Measurements from ENCODE around the gene KCNQ1OT1.

Gene KCNQ1OT1

GRCh38 chr11:2701898-2702434, 2.2 kb upstream of the KCNQ1OT1 start:
- DNase-seq: no peak

GRCh38 chr11:2701230-2701629, 1.4 kb upstream of the KCNQ1OT1 start:
- DNase-seq: no peak

- peak; percentile 68 for DNase-seq
Observed at GRCh38 chr11:2700415-2701211, 819 bp upstream of the KCNQ1OT1 start.

- peak; percentile 11 for DNase-seq
Observed at GRCh38 chr11:2699185-2699530, 636 bp downstream of the KCNQ1OT1 start.

- no peak for DNase-seq
Observed at GRCh38 chr11:2698386-2699184, 1.2 kb downstream of the KCNQ1OT1 start.

GRCh38 chr11:2697866-2698265, 1.9 kb downstream of the KCNQ1OT1 start:
- DNase-seq: no peak

GRCh38 chr11:2696455-2696854, 3.3 kb downstream of the KCNQ1OT1 start:
- no peak for DNase-seq

- no peak for DNase-seq
Observed at GRCh38 chr11:2694995-2695939, 4.5 kb downstream of the KCNQ1OT1 start.

GRCh38 chr11:2694495-2694894, 5.3 kb downstream of the KCNQ1OT1 start:
- DNase-seq: no peak

GRCh38 chr11:2693271-2694261, 6.2 kb downstream of the KCNQ1OT1 start:
- no peak for DNase-seq

- DNase-seq: no peak
Observed at GRCh38 chr11:2691991-2692875, 7.6 kb downstream of the KCNQ1OT1 start.

GRCh38 chr11:2691355-2691761, 8.4 kb downstream of the KCNQ1OT1 start:
- no peak for DNase-seq

GRCh38 chr11:2690596-2691354, 9.0 kb downstream of the KCNQ1OT1 start:
- DNase-seq: no peak

- DNase-seq: no peak
Observed at GRCh38 chr11:2689651-2690575, 9.9 kb downstream of the KCNQ1OT1 start.

GRCh38 chr11:2688381-2689231, 11.2 kb downstream of the KCNQ1OT1 start:
- DNase-seq: no peak

- no peak for DNase-seq
Observed at GRCh38 chr11:2687782-2688191, 12.0 kb downstream of the KCNQ1OT1 start.

- DNase-seq: no peak
Observed at GRCh38 chr11:2687223-2687530, 12.6 kb downstream of the KCNQ1OT1 start.

Data from activated CD4-positive, alpha-beta T cell treated with anti-CD3 and anti-CD28 coated beads, Interleukin-2, Interleukin-6, amounts not matched to agents 100 ng/mL and 50 ng/mL, durations not matched to agents 16 hours and 8 hours (primary cell).